GM12874 (cell line): ENCODE results near the gene CDK14.

Source experiments
- TF ChIP-seq, protein P1 (sequence below): IDR thresholded peaks from 2 replicates; pipeline ENCODE4 v1.5.1; 2011; ENCODE audit warnings: low read depth, mild to moderate bottlenecking, control low read depth, low read length, moderate library complexity; ENCODE audit not compliant: insufficient read depth

The CDK14 gene

GRCh38 chr7:90903841-90904240 lies 307.7 kb downstream of the CDK14 start:
- TF ChIP-seq, protein P1, sequence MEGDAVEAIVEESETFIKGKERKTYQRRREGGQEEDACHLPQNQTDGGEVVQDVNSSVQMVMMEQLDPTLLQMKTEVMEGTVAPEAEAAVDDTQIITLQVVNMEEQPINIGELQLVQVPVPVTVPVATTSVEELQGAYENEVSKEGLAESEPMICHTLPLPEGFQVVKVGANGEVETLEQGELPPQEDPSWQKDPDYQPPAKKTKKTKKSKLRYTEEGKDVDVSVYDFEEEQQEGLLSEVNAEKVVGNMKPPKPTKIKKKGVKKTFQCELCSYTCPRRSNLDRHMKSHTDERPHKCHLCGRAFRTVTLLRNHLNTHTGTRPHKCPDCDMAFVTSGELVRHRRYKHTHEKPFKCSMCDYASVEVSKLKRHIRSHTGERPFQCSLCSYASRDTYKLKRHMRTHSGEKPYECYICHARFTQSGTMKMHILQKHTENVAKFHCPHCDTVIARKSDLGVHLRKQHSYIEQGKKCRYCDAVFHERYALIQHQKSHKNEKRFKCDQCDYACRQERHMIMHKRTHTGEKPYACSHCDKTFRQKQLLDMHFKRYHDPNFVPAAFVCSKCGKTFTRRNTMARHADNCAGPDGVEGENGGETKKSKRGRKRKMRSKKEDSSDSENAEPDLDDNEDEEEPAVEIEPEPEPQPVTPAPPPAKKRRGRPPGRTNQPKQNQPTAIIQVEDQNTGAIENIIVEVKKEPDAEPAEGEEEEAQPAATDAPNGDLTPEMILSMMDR = no peak

DNA sequence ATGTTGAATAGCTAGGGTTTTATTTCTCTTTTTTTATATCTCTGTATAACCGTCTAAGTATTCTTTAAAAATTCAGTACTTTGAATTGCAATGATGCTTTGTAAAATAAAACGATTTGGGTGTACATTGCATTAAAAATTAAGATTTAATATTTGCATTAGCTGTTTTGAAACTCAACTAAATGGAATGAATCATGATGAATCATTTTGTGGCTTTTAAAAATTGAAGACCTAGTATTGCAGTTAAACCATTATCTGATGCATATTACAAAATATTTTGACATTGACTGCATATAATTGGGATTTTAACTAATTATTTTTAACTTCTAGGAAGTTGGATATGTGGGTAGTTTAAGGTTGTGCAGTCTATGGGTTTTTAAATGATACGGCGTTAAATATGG lies 314.0 kb downstream of the CDK14 start:
- TF ChIP-seq, protein P1 = no peak

DNA sequence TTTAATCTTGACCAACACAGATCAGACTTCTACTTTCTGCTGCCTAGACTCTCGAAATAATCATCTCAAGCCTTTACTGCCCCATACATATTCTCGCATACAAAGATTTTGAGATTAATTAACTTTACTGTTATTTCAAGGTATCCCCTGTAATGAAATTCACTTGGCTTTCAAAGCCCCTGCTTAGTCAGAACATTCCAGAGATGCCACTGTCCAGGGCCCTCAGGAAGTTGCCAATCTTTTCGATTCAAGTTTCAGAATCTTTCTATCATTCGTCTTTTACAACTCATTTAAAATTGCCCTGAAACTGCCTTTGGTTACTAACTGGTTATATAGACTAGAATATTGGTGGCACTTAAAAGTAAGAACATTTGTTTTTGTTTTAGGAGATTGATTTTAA lies 320.2 kb downstream of the CDK14 start:
- TF ChIP-seq, protein P1 = no peak

- TF ChIP-seq, protein P1 = no peak
These were observed 321.4 kb downstream of the CDK14 start for GRCh38 chr7:90917539-90917938.

- TF ChIP-seq, protein P1 = no peak
These were observed 322.2 kb downstream of the CDK14 start for GRCh38 chr7:90918303-90918702.

DNA sequence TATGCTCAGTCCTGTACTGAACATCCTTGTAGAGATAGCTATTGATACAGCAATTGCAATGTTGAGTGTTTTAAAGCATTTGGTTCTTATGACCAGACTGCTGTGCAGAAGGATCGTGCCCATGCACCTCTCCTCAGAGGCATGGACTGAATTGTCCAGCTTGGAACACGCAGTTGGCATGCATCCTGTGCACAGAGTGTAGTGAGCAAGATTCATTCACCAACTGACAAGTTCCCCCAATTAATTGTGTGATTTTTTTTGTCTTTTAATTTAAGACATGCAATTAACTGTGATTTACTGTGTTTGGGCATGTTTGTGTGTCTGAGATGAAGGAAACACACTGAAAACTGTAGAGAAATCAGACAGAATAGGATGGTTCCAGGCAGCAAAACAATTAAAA lies 323.7 kb downstream of the CDK14 start:
- TF ChIP-seq, protein P1 = no peak

DNA sequence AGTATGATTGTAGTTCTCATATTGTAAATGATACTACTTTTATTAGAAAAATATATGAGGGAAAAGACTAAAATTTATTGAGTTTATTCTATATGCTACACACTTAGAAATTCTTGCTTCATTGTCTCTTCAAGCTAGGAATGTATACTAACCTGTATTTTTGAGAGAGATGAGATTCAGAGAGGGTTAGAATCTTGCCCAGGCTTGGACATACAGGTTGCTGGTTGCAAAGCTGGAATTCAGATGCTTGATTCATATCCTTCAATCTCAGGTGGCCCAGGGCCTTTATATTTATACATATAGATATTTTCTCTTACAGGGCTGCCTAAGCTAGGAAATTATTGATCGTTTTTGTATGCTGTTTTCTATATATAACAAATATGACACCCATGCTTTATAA lies 324.2 kb downstream of the CDK14 start:
- TF ChIP-seq, protein P1 = no peak

GRCh38 chr7:90923541-90923997 lies 327.4 kb downstream of the CDK14 start:
- TF ChIP-seq, protein P1 = no peak
